Astrocyte (in vitro differentiated cells and primary cell): ENCODE results near the gene METTL22.

Experiments used
- EZH2 ChIP-seq: IDR thresholded peaks from 2 replicates; pipeline ENCODE4 v1.6.1; 2012; ENCODE audit warnings: mild to moderate bottlenecking, low read length, inconsistent platforms; ENCODE audit not compliant: insufficient read depth
- TF ChIP-seq, protein P1 (sequence below): IDR thresholded peaks from 2 replicates; pipeline ENCODE4 v1.5.1; 2011; ENCODE audit warnings: low read depth, mild to moderate bottlenecking, inconsistent platforms, low read length, moderate library complexity; ENCODE audit not compliant: insufficient read depth

GRCh38 chr16:8583732-8584131 is 37.8 kb upstream of the METTL22 start:
- no peak for TF ChIP-seq EZH2
- TF ChIP-seq, protein P1, sequence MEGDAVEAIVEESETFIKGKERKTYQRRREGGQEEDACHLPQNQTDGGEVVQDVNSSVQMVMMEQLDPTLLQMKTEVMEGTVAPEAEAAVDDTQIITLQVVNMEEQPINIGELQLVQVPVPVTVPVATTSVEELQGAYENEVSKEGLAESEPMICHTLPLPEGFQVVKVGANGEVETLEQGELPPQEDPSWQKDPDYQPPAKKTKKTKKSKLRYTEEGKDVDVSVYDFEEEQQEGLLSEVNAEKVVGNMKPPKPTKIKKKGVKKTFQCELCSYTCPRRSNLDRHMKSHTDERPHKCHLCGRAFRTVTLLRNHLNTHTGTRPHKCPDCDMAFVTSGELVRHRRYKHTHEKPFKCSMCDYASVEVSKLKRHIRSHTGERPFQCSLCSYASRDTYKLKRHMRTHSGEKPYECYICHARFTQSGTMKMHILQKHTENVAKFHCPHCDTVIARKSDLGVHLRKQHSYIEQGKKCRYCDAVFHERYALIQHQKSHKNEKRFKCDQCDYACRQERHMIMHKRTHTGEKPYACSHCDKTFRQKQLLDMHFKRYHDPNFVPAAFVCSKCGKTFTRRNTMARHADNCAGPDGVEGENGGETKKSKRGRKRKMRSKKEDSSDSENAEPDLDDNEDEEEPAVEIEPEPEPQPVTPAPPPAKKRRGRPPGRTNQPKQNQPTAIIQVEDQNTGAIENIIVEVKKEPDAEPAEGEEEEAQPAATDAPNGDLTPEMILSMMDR = no peak
